ENCODE results near the gene PHEX. TPM values are rescaled to one million over a fixed set of nuclear protein-coding genes. Genes with fewer than 3 reads are reported as not detected.
A peak's percentile ranks its signal among the peaks of the same experiment; 100 is the strongest.
"Not testable (repeated sequence)": the region's sequence is repeated elsewhere in the genome, so short reads cannot be mapped to it uniquely, and the experiment has no call there.

The PHEX gene
- polyA plus RNA-seq, 1 experiment: 0.17 TPM

GRCh38 chrX:22276781-22277180 lies 244.7 kb downstream of the PHEX start:
- TF ChIP-seq, protein P1, sequence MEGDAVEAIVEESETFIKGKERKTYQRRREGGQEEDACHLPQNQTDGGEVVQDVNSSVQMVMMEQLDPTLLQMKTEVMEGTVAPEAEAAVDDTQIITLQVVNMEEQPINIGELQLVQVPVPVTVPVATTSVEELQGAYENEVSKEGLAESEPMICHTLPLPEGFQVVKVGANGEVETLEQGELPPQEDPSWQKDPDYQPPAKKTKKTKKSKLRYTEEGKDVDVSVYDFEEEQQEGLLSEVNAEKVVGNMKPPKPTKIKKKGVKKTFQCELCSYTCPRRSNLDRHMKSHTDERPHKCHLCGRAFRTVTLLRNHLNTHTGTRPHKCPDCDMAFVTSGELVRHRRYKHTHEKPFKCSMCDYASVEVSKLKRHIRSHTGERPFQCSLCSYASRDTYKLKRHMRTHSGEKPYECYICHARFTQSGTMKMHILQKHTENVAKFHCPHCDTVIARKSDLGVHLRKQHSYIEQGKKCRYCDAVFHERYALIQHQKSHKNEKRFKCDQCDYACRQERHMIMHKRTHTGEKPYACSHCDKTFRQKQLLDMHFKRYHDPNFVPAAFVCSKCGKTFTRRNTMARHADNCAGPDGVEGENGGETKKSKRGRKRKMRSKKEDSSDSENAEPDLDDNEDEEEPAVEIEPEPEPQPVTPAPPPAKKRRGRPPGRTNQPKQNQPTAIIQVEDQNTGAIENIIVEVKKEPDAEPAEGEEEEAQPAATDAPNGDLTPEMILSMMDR (IDR thresholded peaks at IDR 0.05; ENCODE audit: insufficient read depth, low read depth, low read length): no peak
- ChIA-PET POLR2A (no interaction called here), CTCF (no interaction called here)
- Histone ChIP-seq H3K36me3 (ENCODE audit: control insufficient read depth, insufficient read depth, low read length) (no peaks in the 10 kb centered on the region), H3K27me3 (ENCODE audit: control insufficient read depth, insufficient read depth, low read length) (no peaks in the 10 kb centered on the region), H3K4me3 (ENCODE audit: low read depth, low read length) (no peak overlapping the region)
- no peak for DNase-seq (ENCODE audit: low read depth)

DNA sequence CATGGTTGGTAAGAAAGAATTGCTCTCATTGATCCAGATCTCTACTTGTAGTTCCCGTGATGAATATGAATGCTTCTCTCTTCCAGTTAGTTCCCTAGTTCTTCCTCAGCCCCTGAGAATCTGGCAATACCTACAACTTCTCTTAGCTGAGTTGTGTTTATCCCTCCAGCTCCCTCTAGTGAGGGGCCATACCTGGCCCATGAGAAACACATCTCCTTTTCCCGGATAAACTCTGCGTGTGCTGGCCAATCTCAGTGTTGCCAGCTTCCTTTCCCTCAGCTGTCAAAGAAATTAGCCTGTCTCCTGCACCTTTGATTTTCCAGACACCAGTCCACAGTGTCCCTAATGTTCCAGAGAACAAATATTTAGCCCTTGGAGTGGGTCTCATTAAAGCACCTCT lies 246.2 kb downstream of the PHEX start:
- POLR2A ChIA-PET: no interaction called here
- TF ChIP-seq, protein P1 (IDR thresholded peaks at IDR 0.05; ENCODE audit: insufficient read depth, low read depth, low read length): 0 out of 2 replicates have a peak, but pooled peaks have one; percentile 13
- H3K4me3 ChIP-seq (ENCODE audit: low read depth, low read length): no peak overlapping the region
- no peak for DNase-seq (ENCODE audit: low read depth)
- H3K27me3 ChIP-seq (ENCODE audit: control insufficient read depth, insufficient read depth, low read length): no peaks in the 10 kb centered on the region
- H3K36me3 ChIP-seq (ENCODE audit: control insufficient read depth, insufficient read depth, low read length): no peaks in the 10 kb centered on the region
- CTCF ChIA-PET: no interaction called here

- H3K4me3 ChIP-seq (ENCODE audit: low read depth, low read length); DNase-seq (ENCODE audit: low read depth); POLR2A ChIA-PET; H3K27me3 ChIP-seq (ENCODE audit: control insufficient read depth, insufficient read depth, low read length); CTCF ChIA-PET; H3K36me3 ChIP-seq (ENCODE audit: control insufficient read depth, insufficient read depth, low read length): not testable (repeated sequence)
Observed at GRCh38 chrX:22289209-22289608, 257.1 kb downstream of the PHEX start.

DNA sequence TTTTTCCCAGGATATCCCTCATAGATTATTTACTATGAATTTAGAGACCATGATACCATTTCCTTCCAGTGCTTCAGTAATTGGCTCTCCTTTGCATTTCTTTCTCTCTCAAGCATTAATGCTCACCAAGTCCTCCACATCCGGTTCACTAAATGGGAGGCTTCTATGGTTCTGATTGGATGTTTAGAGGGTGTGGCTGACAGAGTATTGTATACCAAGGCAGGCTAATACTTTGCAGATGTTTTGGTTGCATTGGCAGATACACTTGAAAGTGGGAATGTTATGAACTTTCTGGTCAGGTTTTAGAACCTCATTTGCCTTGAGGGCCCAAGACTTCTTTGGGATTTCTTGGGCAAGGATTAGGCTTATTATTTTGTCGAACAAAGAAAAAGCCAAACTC lies 264.7 kb downstream of the PHEX start:
- Histone ChIP-seq H3K36me3 (ENCODE audit: control insufficient read depth, insufficient read depth, low read length) (no peaks in the 10 kb centered on the region), H3K27me3 (ENCODE audit: control insufficient read depth, insufficient read depth, low read length) (no peaks in the 10 kb centered on the region), H3K4me3 (ENCODE audit: low read depth, low read length) (no peak overlapping the region)
- DNase-seq (ENCODE audit: low read depth): peak; percentile 6
- ChIA-PET POLR2A (no interaction called here), CTCF (no interaction called here)
- TF ChIP-seq, protein P1 (IDR thresholded peaks at IDR 0.05; ENCODE audit: insufficient read depth, low read depth, low read length): no peak

DNA sequence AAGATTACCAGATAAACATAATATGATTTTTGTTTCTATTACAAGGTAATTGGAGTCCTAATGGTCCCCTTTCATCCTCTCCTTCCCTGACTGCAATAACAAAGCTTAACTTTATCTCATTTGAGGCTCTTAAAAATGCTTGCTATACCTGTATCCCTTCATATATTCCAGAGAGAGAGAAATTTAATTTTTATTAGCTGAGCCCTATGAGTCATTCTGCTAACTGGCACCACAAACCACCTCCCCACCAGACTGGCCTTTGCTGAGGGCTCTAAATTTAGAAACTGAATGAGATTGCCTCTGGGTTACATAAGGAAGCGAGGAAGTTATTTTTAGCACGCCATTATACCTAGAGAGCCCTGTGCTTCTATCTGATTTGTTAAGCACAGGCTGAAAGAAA lies 268.0 kb downstream of the PHEX start:
- no peak overlapping the region for H3K4me3 ChIP-seq (ENCODE audit: low read depth, low read length)
- CTCF ChIA-PET: no interaction called here
- POLR2A ChIA-PET: no interaction called here

More for the DNA sequence above, 268.0 kb downstream of the PHEX start:
- DNase-seq (ENCODE audit: low read depth): peak; percentile 19
- Histone ChIP-seq H3K36me3 (ENCODE audit: control insufficient read depth, insufficient read depth, low read length) (no peaks in the 10 kb centered on the region), H3K27me3 (ENCODE audit: control insufficient read depth, insufficient read depth, low read length) (no peaks in the 10 kb centered on the region)
- TF ChIP-seq, protein P1 (IDR thresholded peaks at IDR 0.05; ENCODE audit: insufficient read depth, low read depth, low read length): no peak

Other genes starting within 250 kb of the PHEX start
- gene MBTPS2, start 192.7 kb upstream of the PHEX start, polyA plus RNA-seq (2011; rRNA removed): 14.6 and 27.3 TPM in 2 replicates
- 0.60 and 0.83 TPM in 2 replicates for gene YY2, start 176.3 kb upstream of the PHEX start, polyA plus RNA-seq (2011; rRNA removed)
- 26.0 and 43.9 TPM in 2 replicates for gene SMS, start 91.6 kb upstream of the PHEX start, polyA plus RNA-seq (2011; rRNA removed)
- not detected in 2 replicates for gene CBLL2, start 240.6 kb downstream of the PHEX start, polyA plus RNA-seq (2011; rRNA removed)